Fibroblast of skin of left quadriceps (primary cell): ENCODE results near the gene SMARCA2.
A peak's percentile ranks its signal among the peaks of the same experiment; 100 is the strongest.

ENCODE experiments used
- DNase-seq, 2 experiments: peaks; one replicate each; pipeline ENCODE4 v3.0.0-alpha.2; 2013; ENCODE audit warnings: low read depth in 2 of 2

SMARCA2 gene

DNA sequence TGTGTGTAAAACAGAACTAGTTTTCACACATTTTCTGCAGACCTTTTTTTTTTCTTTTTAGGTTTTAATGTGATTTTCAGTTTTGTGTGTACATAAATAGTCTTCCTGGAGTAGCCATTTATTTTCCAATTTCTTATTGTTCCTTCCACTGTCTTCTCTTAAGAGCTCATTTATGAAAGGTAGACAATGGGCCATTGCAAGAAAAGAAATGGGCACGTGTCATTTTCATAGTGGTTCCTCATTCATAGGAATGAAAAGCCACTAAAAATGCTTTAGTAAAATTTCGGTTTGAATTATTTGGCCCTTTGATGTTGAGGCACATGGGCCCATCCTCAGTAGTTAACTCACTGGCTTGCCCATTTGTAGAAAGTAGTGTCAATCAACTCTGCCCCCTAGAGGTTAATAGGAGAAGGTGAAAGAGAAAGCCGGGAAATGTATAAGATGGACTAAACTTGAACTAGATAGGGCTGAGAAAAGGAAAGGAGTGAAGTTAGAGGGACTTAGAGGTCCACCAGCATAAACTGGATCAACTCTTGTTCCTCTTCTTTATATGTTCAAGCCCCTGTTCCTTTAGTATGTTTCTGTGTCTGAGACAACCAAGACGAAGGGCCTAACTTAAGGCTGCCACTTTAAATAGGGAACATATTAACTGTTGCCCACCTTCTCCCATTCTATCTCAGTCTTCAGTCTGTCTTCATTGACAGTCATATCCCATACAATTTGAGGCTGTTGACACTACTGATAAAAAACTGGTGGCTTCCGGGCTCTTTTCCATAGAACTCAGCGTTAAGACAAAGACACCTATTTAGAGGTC lies 72.6 kb downstream of the SMARCA2 start:
- no peak for DNase-seq

DNA sequence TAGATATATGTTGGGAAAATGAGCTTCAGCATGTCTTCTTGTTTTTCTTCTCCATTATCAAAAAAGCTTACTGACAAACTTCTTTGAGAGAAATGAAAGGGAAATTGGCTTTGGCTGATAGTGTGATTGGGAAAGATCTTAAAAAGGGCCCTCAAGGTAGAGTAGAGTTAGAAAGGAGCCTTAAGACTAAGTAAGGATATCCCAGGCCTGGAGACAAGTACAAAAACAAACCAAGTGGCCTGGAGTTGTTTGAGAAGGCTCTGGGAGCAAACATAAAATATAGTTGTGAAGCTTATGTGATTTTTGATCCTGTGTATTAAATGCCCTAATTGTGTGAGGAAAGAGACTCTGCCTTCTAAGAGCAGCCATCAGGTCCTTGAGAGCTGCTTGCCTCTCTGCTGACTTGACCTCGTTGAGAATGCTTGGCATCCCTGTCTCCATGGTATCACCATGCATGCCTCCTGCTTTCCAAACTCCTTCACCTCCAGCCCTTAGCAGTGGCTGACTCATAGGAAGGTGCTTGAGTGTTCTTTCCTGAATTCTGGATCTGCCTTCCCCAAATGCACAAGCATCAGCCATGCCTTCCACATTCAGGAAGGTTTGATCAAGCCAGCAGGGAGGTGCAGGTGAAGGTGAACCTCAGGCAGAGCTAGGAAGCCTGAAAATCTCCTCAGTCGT lies 78.9 kb downstream of the SMARCA2 start:
- no peak for DNase-seq

DNA sequence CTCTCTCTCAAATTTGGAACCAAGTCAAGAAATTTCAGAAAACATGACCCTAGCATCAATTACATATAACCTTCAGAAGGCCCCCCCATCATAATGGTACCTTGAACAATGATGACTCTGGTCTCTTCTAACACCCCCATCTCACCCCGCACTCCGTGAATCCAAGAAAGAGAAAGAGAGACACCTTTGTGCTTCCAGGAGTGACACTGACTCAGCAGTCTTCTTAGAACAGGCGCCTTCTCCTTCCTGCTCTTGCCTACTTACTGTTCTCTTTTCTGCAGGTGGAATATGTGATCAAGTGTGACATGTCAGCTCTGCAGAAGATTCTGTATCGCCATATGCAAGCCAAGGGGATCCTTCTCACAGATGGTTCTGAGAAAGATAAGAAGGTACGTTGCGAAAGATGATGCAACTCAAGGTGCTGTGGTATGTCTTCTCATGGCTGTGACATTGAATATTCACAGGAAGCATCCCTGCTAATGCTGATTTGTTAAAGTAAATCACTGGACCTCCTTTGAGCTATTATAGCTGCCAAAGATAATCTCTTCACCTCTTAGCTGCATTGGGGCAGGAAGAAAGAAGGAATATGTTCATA lies 81.3 kb downstream of the SMARCA2 start:
- no peak for DNase-seq

DNA sequence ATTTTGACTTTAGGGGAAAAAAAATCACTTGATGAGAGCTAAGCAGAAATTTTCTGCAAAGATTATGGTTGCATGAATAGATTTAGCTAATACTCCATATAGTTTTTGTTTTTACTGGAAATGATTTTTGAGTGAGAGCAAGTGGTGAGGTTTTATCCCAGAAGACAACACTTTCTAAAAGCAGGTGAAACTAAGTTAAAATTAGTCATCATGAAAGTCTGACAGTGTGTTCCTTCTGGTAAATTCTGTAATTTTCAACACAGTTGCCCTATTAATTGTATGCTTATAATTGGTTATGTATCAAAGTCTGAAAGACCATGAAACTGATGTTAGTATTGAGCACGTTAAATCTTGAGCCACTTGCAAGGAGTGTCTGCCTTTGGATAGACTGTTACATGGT lies 91.5 kb downstream of the SMARCA2 start:
- no peak for DNase-seq

DNA sequence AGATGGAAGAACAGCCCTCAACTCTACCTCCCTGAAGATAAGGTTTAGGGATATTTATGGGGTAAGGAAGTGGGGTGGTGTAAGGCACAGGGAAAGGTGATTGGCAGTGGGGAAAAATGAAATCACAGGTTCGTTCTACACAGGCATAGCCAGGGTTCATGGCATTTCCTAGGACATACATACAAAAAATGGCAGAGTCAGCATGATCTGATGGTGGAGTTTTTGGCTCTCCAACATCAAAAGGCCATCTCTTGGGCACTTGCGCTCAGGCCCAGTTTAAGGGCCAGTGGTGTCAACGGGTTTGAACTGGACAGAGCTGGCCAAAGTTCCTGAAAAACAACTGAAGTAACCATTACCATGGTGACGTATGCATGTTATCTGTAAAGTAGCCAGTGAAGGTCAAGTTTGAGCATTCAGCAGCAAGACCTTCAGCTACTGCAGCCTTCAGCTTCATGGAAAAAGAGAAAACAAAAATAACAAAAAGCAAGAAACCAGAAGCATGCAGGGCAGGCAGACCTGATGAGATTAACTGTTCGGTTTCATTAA lies 92.8 kb downstream of the SMARCA2 start:
- no peak for DNase-seq

DNA sequence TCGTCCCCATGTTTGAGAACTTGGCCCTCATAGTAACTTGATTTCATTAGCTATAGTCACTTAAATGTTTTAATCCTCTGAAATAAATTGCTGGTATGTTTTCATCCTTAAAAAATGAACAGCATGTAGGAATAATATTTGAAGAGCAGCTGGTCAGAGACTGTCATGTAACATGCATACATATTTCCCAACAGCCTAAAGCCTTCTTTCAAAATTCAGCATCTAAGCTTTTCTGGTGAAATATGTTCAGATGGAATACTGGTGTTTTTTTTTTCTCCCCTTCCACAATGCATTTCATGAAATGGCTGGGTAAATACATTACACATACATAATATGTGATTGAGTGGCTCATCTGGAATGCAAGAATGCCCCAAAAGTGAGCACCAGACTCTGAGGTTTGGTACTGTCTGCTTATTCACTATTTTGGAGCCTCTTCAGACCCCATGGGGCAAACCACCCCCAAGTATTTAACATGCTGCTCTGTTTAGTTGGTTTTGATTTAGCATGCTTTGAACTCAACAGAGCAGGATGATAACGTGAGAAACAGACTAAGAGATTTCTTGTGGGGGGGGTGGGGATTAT lies 94.0 kb downstream of the SMARCA2 start:
- DNase-seq = peak; percentile 96 to 97

DNA sequence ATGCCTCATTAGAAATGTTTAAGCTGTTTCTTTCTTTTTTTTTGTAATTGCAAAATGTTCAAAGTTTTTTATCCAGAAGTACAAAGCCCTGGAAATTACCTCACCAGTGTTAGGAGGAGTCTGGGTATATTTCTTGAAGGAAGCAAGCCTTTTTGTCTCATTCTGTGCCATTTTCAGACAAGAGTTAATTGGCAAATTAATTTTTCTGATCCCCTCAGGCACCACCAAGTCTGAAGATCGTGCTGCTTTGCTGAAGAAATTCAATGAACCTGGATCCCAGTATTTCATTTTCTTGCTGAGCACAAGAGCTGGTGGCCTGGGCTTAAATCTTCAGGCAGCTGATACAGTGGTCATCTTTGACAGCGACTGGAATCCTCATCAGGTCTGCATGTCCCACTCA lies 94.9 kb downstream of the SMARCA2 start:
- DNase-seq = no peak

DNA sequence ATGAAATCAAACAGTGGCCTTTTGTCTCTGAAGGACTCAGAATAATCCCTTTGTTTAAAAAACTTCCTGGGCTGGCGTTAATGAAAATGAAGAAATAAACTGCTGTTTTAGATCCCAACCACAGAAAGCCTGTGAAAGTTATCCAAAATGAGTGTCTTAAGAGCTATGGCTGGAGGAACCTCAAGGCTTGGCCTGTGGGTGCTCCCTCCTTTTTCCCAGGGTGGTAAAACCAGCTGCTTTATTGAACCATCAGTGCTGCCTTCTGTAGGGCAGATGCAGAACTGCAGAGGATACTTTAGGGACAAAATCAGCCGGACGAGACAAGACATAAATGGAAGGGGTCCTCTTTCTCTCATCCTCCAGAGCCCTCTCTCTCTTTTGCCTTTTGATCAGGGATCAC lies 100.9 kb downstream of the SMARCA2 start:
- DNase-seq = no peak

DNA sequence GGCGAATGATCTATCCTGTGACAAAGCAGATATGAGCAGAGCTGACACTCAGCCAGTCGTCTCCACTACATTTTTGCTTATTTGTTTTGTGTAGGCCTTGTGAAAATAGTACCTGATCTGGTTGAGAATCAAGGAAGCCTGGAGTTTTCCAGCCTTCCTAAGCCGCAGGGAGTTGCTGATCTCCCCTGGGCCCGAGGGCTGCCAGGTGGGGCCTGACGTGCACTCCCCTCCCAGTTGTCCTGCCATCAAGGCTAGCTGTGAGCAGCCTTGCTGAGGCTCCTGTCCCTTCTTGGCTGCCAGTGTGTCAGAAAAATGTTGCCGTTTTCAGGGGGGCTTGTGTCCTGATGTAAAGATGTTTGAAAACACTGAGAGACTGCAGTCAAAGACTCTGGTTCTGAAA lies 102.4 kb downstream of the SMARCA2 start:
- DNase-seq = no peak

DNA sequence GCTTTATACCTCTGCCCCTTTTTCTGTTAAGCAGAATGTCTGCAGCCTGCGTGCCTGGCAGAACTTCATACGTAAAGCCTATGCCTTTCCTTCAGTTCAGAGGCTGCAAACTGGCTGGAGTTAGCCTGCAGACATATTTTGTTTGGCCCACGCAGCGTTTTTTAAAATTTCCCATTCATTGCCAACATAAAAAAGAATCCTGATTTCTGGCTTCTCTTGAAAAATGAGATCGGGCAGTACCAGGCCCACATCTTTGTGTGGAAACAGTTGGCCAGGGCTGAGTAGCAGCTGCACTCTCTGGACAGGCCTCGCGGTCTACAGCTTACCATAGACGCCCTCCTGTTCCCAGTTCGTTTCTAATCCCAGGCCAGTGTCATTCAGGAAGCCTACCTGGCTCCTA lies 104.4 kb downstream of the SMARCA2 start:
- DNase-seq = no peak

DNA sequence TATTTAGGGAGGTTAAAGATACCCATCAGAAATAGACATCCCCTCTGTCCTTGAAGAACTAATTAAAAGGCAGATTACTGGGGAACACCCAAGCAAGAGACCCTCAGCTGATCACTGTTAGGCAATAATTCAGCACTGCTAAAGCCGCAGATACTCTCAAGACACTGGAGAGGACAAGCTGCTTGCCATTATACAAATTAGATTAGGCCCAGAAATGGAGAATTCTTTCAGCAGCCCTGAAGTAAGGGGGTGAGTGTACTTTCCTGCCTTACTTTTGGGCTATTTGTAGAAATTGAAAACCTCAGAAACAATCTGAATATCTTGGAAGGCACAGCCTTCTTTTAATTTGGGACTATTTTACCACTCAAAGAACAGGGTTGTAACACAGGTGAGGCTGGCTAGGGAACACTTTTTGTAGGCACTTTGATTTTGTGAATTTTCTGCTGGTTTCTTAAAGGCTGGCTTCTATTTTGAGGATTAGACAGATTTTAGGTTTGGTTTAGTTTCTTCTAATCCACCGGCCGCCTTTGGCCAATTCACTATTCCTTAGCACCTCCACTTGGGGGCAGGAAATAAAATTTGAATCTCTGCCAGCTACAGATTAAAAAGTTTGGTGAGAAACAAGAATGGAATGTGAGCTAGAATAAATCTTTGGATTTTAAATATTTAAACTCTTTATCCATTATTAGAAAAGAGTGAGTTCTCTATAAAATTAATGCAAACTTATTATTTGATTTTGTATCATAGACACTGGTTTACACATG lies 106.0 kb downstream of the SMARCA2 start:
- peak in 1 of 2 experiments; percentile 25 for DNase-seq

DNA sequence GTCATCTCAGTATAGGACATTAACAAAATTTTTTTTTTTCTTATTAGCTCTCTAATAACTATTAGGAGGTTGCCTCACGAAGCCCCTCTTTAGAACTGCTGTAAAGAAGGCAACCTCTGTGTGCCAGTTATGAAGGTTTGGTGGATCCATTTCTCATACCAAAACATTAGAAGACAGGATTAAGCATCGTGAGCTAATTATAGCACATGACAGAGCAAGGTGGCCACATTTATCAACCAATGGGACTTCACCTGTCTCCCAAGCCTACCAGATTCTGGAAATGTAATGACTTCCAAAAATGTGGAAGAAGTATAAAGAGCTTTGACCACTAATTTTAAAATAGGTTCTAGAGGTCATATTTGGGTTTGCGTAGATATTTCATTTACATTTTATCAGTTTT lies 107.2 kb downstream of the SMARCA2 start:
- DNase-seq = no peak

DNA sequence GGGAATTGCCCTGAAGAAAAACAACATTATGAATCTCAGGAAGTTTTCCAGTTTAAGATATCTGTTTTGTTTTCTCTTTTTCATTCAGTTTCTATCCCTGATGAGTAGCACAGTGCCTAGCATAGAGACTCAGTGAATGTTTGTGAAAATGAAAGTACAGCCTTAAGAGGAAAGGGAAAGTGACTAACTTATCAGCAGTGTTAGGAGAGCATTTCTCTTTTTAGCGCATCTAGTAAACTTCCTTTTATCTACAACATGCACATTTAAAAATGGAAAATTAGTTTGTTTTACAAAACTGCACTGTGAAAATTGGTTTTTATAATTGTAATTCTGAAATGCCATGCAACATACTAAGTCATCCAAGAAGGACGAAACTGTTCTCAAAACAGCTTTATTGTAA lies 110.8 kb downstream of the SMARCA2 start:
- DNase-seq = no peak

DNA sequence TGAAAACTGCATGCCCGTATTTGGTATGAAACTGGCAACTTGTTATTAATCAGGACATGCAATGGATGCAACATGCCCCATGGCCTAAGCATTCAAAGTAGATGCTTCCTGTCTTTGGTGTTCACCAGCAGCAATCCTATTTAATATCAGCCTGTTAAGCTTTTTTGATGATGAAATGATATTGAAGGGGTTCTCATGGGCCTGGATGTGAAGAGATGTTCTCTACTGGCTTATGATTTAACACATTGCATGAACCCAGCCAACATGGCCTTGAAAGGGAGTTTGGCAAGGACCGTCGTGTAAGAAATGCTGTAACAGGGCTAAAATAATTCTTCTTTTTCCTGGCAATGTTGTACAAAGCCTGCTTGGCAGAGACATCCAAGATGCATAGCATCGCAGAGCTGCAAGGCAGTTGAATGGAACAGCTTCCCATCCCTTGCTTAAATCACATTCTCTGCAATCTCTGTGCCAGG lies 111.2 kb downstream of the SMARCA2 start:
- no peak for DNase-seq

DNA sequence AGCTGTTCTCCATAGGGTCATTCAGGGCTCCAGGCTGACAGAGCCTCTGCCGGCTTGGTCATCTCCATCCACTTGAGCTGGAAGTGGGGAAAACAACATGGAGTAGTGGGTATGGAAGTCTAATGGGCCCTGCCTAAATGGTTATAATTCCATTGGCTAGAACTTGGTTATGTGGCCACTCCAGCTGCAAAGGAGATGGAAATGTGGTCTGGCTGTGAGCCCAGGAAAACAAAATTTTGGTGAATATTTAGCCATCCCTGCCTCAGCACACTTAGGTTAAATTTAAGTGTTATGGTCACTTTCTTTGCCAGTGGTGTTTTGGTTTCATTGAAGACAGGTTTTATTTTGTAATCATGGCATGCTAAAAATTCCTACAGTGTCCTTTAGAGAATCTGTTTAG lies 112.3 kb downstream of the SMARCA2 start:
- DNase-seq = peak; percentile 47 to 53

DNA sequence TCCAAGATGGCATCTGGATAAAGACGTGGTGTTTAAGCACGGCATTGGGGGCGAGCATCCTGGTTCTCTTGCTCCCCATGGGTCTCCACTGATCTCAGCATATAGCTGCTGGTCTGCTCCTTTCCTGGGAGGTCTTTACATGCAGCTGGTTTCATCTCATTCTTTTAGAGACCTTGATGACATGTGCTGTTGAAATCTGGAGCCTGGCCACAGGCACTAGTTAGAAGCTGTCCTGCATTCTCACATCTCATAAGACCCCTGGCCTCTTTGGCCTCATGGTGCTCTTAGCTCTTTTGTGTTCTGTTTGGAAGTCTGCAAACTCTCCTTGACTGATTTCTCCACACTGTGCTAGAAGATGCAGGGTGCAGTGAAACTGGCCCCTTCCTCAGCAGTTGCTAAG lies 113.0 kb downstream of the SMARCA2 start:
- DNase-seq = no peak

DNA sequence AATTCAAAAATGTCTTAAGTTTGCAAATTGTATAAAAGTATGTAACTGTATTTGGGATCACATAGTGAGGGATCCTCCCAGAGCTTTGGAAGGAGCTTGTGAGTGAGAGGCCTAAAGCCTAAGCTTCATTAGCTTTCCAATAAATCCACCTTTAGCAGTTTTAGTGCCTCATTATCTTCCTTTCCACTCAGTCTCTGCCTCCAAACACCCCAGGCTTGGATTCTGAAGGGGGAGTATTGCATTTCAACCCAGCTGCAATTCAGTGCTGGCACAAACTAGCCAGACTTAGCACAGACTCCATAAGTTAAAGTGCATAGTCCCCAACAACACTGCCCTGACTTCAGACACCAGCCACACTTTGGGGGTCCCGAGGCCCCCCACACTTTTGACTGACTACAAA lies 113.5 kb downstream of the SMARCA2 start:
- no peak for DNase-seq

DNA sequence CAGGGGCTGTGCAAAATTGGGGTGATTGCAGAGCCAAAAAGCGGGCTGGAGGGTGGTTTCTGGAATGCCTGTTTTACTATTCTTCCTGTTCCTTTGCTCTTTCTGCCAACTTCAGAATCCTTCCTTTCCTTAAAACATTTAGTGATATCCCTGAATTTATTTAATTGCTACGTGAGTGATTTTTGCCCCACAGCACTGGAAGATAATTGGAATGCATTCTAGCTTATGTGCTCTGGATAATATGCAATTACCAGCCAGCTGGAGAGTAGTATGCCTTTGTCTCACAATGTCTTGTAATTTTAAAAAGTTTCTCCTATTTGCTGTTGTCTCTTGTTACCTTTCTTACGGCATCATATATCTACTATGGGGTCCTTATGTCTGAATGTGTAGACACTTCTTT lies 115.8 kb downstream of the SMARCA2 start:
- DNase-seq = no peak

DNA sequence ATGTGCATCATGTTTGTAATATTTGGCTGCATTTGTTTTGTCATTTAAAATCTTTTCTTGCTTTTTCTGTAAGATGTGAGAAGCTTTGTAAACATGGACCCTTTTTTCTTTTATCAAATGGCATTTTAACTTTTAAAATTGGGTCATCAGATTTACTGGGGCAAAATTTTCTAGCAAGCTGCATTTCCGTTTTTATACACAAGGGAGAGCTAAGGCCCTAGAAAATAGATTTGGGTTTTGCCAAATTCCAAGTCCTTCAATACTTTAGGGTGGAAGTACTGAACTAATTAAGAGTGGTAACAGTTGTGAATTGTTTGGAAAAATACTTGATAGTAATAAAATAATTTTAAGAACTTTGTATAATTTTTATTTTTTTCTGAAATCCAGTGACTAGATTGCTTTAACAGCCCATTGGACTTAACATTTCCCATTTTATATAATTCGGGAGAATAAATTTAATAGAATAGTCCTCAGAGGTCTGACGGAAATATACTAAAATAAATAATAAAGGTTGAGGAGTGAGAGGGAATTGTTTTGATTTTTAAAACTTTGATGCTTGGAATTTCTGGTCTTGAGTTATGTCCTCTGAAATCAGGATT lies 117.4 kb downstream of the SMARCA2 start:
- DNase-seq = peak; percentile 27 to 33

DNA sequence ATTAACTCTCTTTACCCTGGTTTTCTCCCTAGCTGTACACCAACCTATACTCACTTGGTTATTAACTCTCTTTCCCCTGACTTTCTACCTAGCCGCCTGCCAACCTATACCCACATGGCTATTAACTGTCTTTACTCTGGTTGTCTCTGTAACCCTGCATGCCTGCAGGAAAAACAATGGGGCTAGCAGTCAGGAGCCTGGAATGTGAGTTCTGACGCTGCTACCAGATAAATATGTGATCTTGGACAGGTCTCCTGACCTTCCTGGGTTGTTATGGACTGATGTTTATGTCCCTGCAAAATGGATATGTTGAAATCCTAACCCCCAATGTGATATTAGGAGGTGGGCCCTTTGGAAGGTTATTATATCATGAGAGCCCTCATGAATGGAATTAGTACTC lies 119.2 kb downstream of the SMARCA2 start:
- DNase-seq = no peak

DNA sequence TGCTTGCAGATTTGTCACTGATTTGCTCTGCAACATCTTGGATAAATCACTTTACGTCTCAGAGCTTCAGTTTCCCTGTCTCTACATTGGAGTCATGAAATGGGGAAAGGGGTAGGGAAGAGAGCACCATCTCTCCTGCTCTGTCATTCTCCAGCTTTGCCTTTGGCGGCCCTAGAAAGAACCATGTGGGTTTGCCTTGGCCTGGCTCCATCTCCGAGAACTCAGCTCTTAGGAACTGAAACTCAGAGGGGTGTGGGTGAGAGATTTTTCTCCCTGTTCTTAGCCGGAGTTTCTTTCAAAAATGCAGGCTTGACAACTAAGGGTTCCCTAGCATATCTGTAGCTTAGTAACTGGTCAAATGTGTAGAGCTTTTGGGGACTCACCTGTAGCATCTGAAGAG lies 123.5 kb downstream of the SMARCA2 start:
- DNase-seq = no peak
